ENCODE results near the gene ADM2. TPM values are rescaled to one million over a fixed set of nuclear protein-coding genes. Genes with fewer than 3 reads are reported as not detected.

The ADM2 gene
- total RNA-seq, 1 experiment from 2014 or later: 10.9 TPM

GRCh38 chr22:50487290-50488005 lies 6.1 kb downstream of the ADM2 start (continued):
- TF ChIP-seq FOXJ3 (CRISPR knock-in tag; IDR thresholded peaks at IDR 0.05; ENCODE audit: borderline replicate concordance): no peak
- no peak for TF ChIP-seq ZNF416 (CRISPR knock-in tag; IDR thresholded peaks at IDR 0.05)
- TF ChIP-seq ZNF281 (CRISPR knock-in tag; IDR thresholded peaks at IDR 0.05): no peak
- TF ChIP-seq CTCF (IDR thresholded peaks at IDR 0.05): no peak
- no peak for TF ChIP-seq ZNF219 (CRISPR knock-in tag; IDR thresholded peaks at IDR 0.05; ENCODE audit: borderline replicate concordance)
- TF ChIP-seq ZNF532 (CRISPR knock-in tag; IDR thresholded peaks at IDR 0.05; ENCODE audit: borderline replicate concordance): no peak

- no peaks in the 10 kb centered on the region for H3K36me3 Mint-ChIP-seq
- TF ChIP-seq TP53 (CRISPR knock-in tag; IDR thresholded peaks at IDR 0.05) (no peak), MYBL2 (CRISPR knock-in tag; IDR thresholded peaks at IDR 0.05) (no peak), EMX1 (CRISPR knock-in tag; IDR thresholded peaks at IDR 0.05) (no peak), ATF1 (CRISPR knock-in tag; IDR thresholded peaks at IDR 0.05) (no peak), TEAD4 (CRISPR knock-in tag; IDR thresholded peaks at IDR 0.05) (no peak), ETV6 (CRISPR knock-in tag; IDR thresholded peaks at IDR 0.05) (no peak), ESRRA (CRISPR knock-in tag; IDR thresholded peaks at IDR 0.05; ENCODE audit: borderline replicate concordance) (no peak), RORB (CRISPR knock-in tag; IDR thresholded peaks at IDR 0.05) (no peak), ZNF396 (CRISPR knock-in tag; IDR thresholded peaks at IDR 0.05; ENCODE audit: borderline replicate concordance) (no peak), ZNF423 (CRISPR knock-in tag; IDR thresholded peaks at IDR 0.05) (no peak), USF1 (CRISPR knock-in tag; IDR thresholded peaks at IDR 0.05) (no peak), MAX (CRISPR knock-in tag; IDR thresholded peaks at IDR 0.05) (no peak), NFYB (CRISPR knock-in tag; conservative IDR thresholded peaks at IDR 0.05; ENCODE audit: low read depth) (no peak), ZNF532 (CRISPR knock-in tag; IDR thresholded peaks at IDR 0.05; ENCODE audit: borderline replicate concordance) (no peak), CBFB (CRISPR knock-in tag; IDR thresholded peaks at IDR 0.05; ENCODE audit: low read depth) (no peak), ZNF671 (CRISPR knock-in tag; IDR thresholded peaks at IDR 0.05) (no peak), SMAD3 (CRISPR knock-in tag; IDR thresholded peaks at IDR 0.05; ENCODE audit: borderline replicate concordance) (no peak)
These were observed 6.8 kb downstream of the ADM2 start for GRCh38 chr22:50488006-50488677.

More at GRCh38 chr22:50488006-50488677, 6.8 kb downstream of the ADM2 start:
- H3K27me3 Mint-ChIP-seq (ENCODE audit: low read depth): no peaks in the 10 kb centered on the region
- CTCF ChIA-PET: no interaction called here
- POLR2A ChIA-PET: no interaction called here
- H3K9me3 Mint-ChIP-seq: no peaks in the 10 kb centered on the region
- DNase-seq (ENCODE audit: low spot score): no peak
- no peak overlapping the region for H3K4me3 Mint-ChIP-seq
- no peaks in the 10 kb centered on the region for H3K4me1 Mint-ChIP-seq
- ATAC-seq: no peak
- H3K27ac Mint-ChIP-seq: no peak overlapping the region
